Mononuclear cell (primary cell): ENCODE data around the gene NTF3. TPM values are rescaled to one million over a fixed set of nuclear protein-coding genes. Genes with fewer than 3 reads are reported as not detected.

Experiments used
- H3K27me3 ChIP-seq: 2 replicates; pipeline ENCODE4 v1.6.0; 2011; ENCODE audit warnings: low read length, control low read depth; ENCODE audit not compliant: insufficient read depth
- H3K4me1 ChIP-seq: 2 replicates; pipeline ENCODE4 v1.5.1; 2011; ENCODE audit warnings: mild to moderate bottlenecking, low read length, control low read depth; ENCODE audit not compliant: insufficient read depth
- H3K4me3 ChIP-seq: 2 replicates; pipeline ENCODE4 v1.5.1; 2011; ENCODE audit warnings: mild to moderate bottlenecking, low read length, moderate library complexity
- H3K9me3 ChIP-seq: 2 replicates; pipeline ENCODE4 v1.5.1; 2011; ENCODE audit warnings: low read depth, mild to moderate bottlenecking, control low read depth, low read length
- total RNA-seq: library from RNA; depleted of rRNA; stranded (reverse); fragments of >200 nt; gene quantifications from one replicate; pipeline ENCODE4 v1.2.3, GENCODE V29; 2012

The NTF3 gene
- total RNA-seq: not detected

DNA sequence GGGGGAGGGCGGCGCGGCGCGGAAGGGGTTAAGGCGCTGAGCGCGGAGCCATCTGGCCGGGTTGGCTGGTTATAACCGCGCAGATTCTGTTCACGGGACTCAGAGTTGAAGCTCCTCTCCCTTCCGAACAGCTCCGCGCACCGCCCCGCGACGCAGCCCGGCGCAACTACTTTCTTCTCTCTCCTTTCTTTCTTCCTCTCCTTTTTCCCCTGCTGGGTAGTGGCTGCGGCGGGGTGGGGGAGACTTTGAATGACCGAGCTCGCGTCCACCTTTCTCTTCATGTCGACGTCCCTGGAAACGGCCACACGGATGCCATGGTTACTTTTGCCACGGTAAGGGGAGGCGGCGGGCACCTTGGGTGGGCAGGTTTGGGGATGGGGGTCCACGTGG, at the start of gene NTF3:
NTF3 (plus strand) TSS at position 98 of the 390 bp plus-strand sequence; CDS start at position 315, 217 bp downstream.
- Histone ChIP-seq H3K9me3 (no peaks in the 10 kb centered on the region), H3K4me3 (no peak within 1 kb of the TSS), H3K27me3 (peaks cover 71% of the 10 kb centered on the region), H3K4me1 (peaks cover 2% of the 10 kb centered on the region)

DNA sequence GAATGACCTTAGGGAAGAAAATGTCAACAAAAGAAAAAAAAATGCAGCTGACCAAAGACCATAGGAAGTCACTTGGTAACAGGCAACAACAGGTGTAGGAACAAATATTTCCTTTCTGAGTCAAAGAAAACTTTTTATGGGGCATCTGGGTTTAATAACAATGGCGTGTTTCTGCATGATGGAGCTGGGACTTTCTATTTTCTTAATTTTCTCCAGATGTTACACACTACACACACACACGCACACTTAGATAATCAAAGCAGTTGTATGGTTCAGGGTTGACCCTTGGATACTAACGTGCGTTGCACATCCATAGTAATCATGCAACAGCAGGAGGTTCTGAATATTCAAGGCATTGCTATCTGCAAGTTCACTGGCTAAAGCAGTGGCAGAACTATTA, 47.9 kb upstream of the NTF3 start:
- H3K27me3 ChIP-seq: no peaks in the 10 kb centered on the region
- H3K4me3 ChIP-seq: no peak overlapping the region
- H3K4me1 ChIP-seq: no peaks in the 10 kb centered on the region
- no peaks in the 10 kb centered on the region for H3K9me3 ChIP-seq

DNA sequence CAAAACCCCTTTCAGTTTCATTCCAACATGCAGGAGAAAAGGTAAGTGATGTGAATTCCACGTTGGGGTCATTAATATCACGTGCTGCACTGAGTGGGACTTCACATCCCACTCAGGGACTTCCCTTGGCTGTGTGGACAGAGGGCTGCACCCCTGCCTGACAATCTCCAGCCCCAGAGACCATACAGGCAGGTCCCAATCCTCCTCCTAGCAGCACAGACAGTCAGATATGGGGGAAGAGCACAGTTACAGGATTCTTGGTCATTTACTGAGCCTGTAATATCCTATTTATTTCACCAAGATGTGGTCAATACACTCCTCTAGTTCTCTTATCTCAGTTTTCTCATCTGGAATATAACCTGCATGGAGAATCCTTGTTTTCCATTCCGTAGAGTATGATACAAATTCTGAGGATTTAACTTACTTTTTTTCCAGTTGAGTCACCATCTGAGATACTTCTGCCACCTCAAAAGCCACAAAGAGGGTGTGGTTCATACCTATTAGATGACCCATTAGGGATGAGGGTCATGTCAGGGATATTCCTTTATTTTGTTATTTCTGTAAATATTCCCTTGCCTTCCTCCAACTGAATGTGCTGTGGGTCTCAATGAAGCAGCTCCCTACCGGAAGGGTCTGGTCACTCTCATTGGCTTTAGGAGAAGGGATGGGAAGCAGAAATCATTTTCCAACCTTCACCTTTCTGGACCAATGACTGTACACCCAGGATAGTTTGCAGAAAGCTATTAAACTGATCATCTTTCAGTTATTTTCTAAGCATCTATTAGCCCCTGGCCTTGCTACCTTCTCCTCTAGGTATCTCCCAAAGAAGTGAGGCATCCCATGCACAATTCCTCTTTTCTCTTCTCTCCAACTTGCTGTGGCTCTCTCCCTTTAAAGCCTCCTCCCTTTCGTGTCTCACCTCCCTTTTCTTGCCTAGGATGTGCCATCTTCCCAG, 43.0 kb upstream of the NTF3 start:
- no peaks in the 10 kb centered on the region for H3K4me1 ChIP-seq
- no peaks in the 10 kb centered on the region for H3K9me3 ChIP-seq
- no peaks in the 10 kb centered on the region for H3K27me3 ChIP-seq
- no peak overlapping the region for H3K4me3 ChIP-seq

DNA sequence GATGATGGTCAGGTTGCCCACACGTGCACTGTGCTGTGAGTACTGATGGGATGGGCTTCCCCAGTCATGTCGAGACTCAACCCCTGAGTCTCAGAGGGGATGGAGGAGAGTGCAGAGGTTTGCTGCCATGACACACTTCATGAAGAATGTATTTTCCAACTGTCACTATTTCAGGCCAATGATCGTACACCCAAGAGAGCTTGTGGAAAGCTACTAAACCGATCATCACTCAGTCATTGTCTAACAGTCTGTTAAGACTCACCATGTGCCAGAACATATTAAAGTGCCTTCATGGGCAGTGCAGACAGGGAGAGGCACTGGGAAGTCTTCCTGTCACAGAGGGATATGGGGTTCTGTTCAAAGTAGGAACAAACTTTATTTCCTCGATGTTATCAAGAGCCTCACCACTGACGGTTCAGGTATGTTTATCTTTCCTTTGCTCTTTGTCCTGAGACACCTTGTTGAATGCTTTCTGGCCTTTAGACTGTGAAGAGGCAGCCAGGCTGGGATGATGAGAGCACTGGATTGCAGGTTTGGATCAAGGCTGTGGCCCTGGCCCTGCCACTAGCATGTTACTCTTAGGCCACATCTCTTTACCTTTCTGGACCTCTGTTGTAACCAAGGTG, 41.6 kb upstream of the NTF3 start:
- Histone ChIP-seq H3K4me1 (no peaks in the 10 kb centered on the region), H3K9me3 (no peaks in the 10 kb centered on the region), H3K4me3 (no peak overlapping the region), H3K27me3 (no peaks in the 10 kb centered on the region)

DNA sequence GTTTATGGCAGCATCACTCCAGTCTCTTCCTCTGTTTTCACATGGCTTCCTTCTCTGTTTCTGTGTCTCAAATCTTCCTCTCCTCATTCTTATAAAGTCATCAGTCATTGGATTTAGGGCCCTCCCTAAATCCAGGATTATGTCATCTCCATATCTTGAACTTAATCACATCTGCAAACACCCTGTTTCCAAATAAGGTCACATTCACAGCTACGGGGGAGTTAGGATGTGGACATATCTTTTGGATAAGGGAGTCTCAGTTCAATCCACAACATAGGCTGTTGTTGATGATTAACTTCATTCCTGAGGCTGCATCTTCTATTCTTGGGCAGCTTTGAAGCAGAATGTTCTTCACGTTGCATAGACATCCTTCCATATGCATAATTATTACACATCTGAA, 40.3 kb upstream of the NTF3 start:
- H3K4me1 ChIP-seq: no peaks in the 10 kb centered on the region
- H3K27me3 ChIP-seq: no peaks in the 10 kb centered on the region
- H3K9me3 ChIP-seq: no peaks in the 10 kb centered on the region
- H3K4me3 ChIP-seq: no peak overlapping the region

DNA sequence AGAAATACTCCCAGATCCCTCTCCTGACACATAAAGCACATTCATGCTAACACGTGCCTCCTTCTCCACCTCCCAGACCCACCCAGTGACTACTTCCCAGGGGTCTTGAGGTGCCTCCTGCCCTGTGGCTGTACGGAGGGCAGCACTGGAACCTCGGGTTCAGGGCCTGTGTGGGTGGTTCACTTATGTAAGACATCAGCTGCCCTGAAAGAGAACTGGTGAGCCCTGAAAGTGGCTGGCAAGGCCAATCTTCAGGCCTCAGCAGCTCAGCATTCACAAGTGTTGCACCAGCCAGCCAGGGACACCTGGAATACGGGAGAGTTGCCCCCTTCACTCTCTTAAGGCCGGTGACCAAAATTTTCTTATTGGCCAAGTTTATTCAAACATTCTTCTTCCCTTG, 38.9 kb upstream of the NTF3 start:
- Histone ChIP-seq H3K27me3 (no peaks in the 10 kb centered on the region), H3K4me1 (no peaks in the 10 kb centered on the region), H3K9me3 (no peaks in the 10 kb centered on the region), H3K4me3 (no peak overlapping the region)

DNA sequence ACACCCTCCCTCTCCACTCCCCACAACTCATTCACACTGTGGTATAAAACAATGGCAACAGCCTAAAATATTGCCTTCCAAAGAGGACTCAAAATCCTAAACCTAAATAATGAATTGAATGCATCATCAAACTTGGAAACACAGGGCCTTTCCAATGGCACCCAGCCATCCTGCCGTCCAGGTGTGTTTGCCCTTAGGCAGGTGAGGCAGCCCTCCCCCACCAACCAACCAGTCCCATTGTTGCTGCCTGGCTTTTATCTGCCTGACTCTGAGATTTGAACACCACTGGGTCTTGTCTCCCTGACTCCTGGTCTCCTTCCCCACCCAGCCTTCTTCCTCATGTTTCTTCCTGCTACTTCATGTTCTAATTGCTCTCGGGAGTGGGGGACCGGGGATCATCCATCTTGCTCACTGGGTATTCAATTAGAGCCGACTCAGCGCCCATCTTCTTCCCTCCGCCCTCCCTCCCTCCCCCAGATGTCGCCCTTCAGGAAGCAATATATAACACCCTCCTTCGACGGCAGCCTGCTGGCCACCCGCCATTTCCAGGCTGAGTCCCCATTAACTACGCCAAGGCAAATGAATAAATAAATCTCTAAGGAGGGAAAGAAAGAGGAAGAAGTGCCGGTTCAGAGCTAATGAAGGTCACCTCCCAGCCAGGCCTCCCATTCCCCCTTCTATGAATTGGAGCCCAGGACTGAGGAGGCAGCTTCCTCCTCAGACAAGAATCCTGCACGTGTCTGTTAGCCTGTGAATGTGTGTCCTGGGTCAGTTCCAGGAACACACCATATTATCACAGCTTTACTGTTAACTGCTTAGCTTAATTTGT, 36.3 kb upstream of the NTF3 start:
- Histone ChIP-seq H3K4me1 (no peaks in the 10 kb centered on the region), H3K9me3 (no peaks in the 10 kb centered on the region), H3K27me3 (no peaks in the 10 kb centered on the region), H3K4me3 (no peak overlapping the region)

DNA sequence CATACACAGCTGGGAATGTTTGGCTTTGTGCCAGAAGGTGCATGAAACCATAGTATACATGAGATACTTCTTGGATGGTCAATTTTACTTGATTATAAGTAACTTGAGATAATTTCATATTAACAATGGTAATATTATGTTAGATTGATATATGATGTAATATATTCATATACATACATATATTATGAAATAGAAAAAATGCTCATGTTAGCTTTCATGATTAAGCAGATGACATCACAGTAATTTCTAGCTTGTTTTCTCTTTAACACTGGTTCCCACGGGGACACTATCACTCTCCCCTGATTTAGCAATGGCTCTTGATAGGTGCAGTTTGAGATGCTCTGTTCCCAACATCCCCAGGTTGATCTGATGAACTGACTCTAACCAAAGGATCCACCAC, 35.4 kb upstream of the NTF3 start:
- Histone ChIP-seq H3K4me3 (no peak overlapping the region), H3K9me3 (no peaks in the 10 kb centered on the region), H3K27me3 (no peaks in the 10 kb centered on the region), H3K4me1 (no peaks in the 10 kb centered on the region)

DNA sequence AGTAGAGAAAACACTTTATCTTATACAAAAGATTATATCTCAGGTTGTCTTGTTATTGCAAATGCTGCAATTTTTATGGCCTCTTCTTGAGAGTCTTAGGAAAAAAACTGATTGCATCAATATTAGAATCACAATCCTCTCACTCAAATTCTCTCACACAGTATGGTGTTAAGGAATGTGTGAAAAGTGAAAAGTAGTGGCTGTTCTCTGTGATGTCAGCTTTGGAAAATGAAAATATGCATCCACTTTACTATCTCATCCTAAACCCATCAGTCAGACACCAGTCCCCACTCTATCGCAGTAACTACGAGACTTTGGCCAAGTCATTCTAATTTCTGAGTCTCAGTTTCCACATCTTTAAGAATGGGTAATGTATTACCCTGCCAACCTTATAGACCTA, 32.6 kb upstream of the NTF3 start:
- no peaks in the 10 kb centered on the region for H3K4me1 ChIP-seq
- H3K4me3 ChIP-seq: no peak overlapping the region
- H3K27me3 ChIP-seq: no peaks in the 10 kb centered on the region

DNA sequence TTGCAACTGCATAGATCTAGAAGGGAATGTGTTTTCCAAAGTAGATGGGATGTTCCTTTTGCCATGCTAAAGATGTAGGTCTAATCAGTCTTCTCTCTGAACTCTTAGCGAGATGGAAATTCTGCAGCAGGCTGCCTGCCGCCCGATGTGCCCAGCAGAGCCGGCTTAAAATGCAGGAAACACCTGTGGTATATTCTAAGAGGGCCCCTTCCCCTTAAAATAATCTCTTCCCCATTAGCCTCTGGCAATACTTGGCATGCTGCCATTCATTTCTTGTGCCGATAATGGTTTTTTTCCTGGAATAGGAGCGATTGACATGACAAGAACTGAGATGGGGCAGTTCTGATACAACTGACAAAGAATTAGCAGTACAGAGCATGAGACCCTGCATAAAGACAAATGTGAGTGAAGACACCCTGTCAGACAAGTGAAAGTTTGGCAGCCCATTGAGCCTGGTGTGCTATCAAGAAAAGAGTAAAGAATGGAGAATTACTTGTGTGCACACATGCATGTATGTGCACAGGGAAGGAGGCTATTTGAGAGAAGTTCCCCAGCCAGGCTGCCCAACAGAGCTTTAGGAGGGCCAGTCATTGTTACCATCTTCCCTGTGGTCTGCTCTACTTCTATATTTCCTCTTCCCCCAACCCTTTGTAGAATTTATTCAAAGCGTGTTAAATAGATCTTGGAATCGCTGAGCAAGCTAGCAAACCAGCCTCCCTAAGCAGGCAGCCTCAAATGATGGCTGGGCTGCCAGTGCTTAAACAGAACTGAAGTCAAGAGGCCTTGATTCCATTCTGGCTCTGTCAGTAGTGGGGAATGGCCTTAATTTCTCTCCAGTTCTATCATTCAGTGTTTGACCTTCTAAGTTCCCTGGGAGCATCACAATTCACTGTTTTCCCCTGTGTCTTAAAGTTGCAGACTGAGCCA, 29.6 kb upstream of the NTF3 start:
- Histone ChIP-seq H3K27me3 (no peaks in the 10 kb centered on the region), H3K9me3 (no peaks in the 10 kb centered on the region), H3K4me3 (no peak overlapping the region), H3K4me1 (no peaks in the 10 kb centered on the region)

More for the DNA sequence above, 32.6 kb upstream of the NTF3 start:
- H3K9me3 ChIP-seq: no peaks in the 10 kb centered on the region

DNA sequence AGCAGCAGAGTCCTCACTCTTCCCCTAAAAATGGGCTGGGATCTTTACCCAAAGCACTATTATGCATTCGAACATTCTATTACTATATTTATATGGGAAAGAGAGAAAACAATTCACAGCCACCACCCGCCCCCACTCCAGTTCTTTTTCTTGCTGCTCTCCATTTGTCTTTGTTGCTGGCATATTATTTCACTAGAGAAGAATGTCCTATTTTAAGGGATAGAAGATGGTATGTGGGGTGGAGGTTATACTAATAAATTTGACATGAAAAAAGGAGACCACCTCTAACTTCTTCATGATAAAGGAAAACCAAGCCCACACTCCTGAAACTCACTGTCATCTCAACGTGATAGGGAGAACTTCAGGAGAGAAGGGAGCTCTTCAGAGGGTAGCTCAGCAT, 28.5 kb upstream of the NTF3 start:
- no peak overlapping the region for H3K4me3 ChIP-seq
- H3K27me3 ChIP-seq: peaks cover 3% of the 10 kb centered on the region
- H3K4me1 ChIP-seq: no peaks in the 10 kb centered on the region
- no peaks in the 10 kb centered on the region for H3K9me3 ChIP-seq

DNA sequence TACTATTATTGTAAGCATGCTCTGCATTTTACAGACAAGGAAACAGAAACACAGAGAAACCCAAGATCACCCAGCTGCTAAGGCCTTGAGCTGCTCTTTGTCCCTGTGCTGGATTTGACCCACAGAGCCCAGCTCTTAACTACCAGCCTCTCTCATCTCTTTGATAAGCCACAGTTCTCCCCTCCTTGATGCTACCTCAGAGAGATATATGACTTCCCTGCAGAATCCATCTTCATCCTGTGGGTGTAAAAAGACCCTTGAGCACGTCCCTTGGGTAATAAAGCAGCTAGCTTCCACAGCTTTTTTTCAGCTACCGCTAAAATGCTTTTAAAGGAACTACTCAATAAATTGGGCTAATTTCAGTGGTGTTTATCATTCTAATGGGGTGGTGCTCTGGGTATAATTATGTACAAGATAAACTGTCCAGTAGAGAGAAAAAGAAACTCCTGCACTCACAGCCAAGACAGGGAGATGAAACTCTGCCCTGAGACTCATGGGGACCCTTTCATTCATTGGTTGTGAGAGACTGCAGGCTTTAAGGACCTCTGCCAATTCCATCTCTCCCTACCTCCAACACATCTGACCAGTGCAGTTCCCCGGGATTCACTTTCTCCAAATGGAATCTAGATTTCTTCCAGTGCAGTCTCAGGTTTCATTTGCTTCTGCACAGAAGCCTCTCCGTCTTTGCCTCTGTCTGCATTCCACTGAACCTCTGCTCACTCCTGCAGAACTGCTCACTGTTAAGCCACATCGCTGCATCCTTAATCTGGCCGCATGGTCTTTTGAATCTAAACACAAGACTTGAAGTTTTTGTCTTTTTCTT, 24.7 kb upstream of the NTF3 start:
- Histone ChIP-seq H3K27me3 (peaks cover 3% of the 10 kb centered on the region), H3K4me3 (no peak overlapping the region), H3K4me1 (no peaks in the 10 kb centered on the region), H3K9me3 (peaks cover 4% of the 10 kb centered on the region)

DNA sequence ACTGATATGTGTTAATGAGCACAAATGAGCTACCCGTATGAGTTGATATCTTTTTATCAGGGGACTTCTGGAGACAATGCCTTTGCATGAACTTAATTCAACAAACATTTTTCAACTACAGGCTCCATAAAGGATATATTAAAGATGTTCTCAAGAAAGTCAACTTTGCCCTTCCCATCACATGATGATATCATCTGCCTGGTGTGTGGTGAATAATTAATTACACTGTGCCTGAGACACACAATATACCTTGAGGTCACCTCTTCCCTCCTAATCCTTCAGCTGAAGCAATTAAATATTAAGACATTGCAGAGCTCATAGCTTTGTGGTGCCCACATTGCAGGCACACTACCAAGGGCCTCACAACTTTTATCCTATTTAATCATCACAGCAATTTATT, 22.3 kb upstream of the NTF3 start:
- peaks cover 4% of the 10 kb centered on the region for H3K9me3 ChIP-seq
- no peaks in the 10 kb centered on the region for H3K4me1 ChIP-seq
- peaks cover 3% of the 10 kb centered on the region for H3K27me3 ChIP-seq
- H3K4me3 ChIP-seq: no peak overlapping the region
